ENCODE results near the gene ITPR2.

The ITPR2 gene

GRCh38 chr12:26293612-26294011, 539.4 kb downstream of the ITPR2 start:
- no peak overlapping the region for H3K9ac ChIP-seq (ENCODE audit: low read length)
- H3K4me1 ChIP-seq (ENCODE audit: control insufficient read depth, insufficient read depth, low read length), result no peaks in the 10 kb centered on the region
- no peaks in the 10 kb centered on the region for H3K36me3 ChIP-seq (ENCODE audit: control insufficient read depth, insufficient read depth, low read length)

DNA sequence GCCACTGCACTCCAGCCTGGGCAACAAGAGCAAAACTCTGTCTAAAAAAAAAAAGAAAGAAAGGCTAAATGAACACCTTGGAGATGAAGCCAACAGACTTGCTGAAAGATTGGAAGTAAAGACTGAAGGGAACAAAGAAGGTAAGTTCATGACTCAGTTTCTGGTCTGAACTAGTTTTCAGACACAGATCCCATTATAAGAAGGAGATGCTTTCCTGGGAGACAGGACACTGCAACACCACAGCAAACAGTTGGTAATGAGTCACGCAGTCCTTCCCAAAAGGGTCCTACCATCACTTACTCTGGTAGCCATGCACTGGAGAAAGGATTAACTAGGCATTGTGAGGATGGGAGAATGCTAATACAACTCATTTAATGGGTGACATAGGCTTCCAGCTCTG, 540.4 kb downstream of the ITPR2 start:
- Histone ChIP-seq H3K9me3 (ENCODE audit: control insufficient read depth, low read length) (no peaks in the 10 kb centered on the region), H3K27me3 (ENCODE audit: control insufficient read depth, insufficient read depth, low read length) (no peaks in the 10 kb centered on the region), H3K36me3 (ENCODE audit: control insufficient read depth, insufficient read depth, low read length) (no peaks in the 10 kb centered on the region), H3K4me1 (ENCODE audit: control insufficient read depth, insufficient read depth, low read length) (no peaks in the 10 kb centered on the region), H3K9ac (ENCODE audit: low read length) (no peak overlapping the region), H3K4me3 (ENCODE audit: low read length) (no peak overlapping the region)

More at GRCh38 chr12:26293612-26294011, 539.4 kb downstream of the ITPR2 start:
- no peaks in the 10 kb centered on the region for H3K27me3 ChIP-seq (ENCODE audit: control insufficient read depth, insufficient read depth, low read length)
- H3K9me3 ChIP-seq (ENCODE audit: control insufficient read depth, low read length), result no peaks in the 10 kb centered on the region
- no peak overlapping the region for H3K4me3 ChIP-seq (ENCODE audit: low read length)

DNA sequence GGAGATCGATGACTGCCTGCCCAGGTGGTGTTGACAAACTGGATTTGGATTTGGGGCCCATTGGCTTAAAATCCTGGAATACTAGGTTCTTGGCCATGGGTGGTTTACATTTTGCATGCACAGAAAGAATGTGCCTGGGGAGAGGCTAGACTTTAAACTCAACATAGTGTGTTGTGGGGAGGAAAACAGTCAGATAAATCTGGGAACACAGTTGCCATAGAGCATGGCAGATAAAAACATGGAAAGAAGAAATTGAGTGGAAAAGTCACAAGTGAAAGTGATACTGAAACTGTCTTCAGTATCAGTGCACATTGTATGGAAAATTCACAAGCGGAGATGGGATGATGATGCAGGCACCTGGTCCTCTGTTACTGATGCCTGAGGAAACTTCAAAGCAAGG, 542.4 kb downstream of the ITPR2 start:
- H3K9me3 ChIP-seq (ENCODE audit: control insufficient read depth, low read length), result no peaks in the 10 kb centered on the region
- H3K9ac ChIP-seq (ENCODE audit: low read length), result no peak overlapping the region
- no peaks in the 10 kb centered on the region for H3K27me3 ChIP-seq (ENCODE audit: control insufficient read depth, insufficient read depth, low read length)
- no peaks in the 10 kb centered on the region for H3K4me1 ChIP-seq (ENCODE audit: control insufficient read depth, insufficient read depth, low read length)
- H3K4me3 ChIP-seq (ENCODE audit: low read length), result no peak overlapping the region
- H3K36me3 ChIP-seq (ENCODE audit: control insufficient read depth, insufficient read depth, low read length), result no peaks in the 10 kb centered on the region

DNA sequence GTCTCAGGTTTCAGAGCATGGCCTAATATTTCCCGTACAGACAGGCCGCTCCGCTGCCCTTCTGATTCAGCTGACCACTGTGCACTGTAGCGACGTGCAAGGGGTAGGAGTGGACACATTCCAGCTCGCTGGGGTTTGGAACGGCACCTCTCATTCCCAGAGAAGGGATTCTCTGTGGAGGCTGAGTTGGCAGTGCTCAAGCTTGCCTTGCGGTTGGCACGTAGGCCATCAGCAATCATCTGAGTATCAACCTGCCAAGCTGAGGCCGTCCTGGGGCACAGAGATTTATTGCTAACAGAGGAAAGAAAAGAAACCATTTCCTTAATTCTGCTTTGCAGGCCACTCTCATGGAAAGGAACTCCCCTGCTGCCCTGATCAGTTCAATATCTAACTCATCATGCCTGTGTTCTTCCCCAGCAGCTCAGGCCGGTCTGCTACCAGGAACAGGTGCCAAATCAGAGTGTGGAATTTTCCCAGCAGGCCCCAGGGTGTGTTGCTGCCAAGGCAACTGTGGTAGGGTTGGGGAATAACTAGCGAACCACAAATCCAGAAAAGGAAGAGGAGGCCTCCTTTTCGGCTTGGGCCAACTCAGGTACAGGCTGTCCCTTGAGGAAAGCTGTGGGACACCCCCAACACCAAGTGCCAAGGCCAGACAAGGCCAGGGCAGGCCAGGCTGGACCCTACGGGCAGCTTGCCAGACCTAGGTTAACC, 545.2 kb downstream of the ITPR2 start:
- no peaks in the 10 kb centered on the region for H3K36me3 ChIP-seq (ENCODE audit: control insufficient read depth, insufficient read depth, low read length)
- no peaks in the 10 kb centered on the region for H3K9me3 ChIP-seq (ENCODE audit: control insufficient read depth, low read length)
- no peak overlapping the region for H3K9ac ChIP-seq (ENCODE audit: low read length)
- no peak overlapping the region for H3K4me3 ChIP-seq (ENCODE audit: low read length)
- no peaks in the 10 kb centered on the region for H3K4me1 ChIP-seq (ENCODE audit: control insufficient read depth, insufficient read depth, low read length)
- H3K27me3 ChIP-seq (ENCODE audit: control insufficient read depth, insufficient read depth, low read length), result no peaks in the 10 kb centered on the region

All from mucosa of stomach (tissue), 1 donor.